NCI-H187 treated with DMSO at 0.1 percent for 48 hours (cell line): ENCODE results near the gene CASS4.
A peak's percentile ranks its signal among the peaks of the same experiment; 100 is the strongest.

Experiments
- DNase-seq: peaks from one replicate; lab custom pipeline; 2025; lab: John Stamatoyannopoulos, UW

CASS4 gene

GRCh38 chr20:56445130-56445529, 33.1 kb downstream of the CASS4 start:
- no peak for DNase-seq

- DNase-seq, result no peak
Observed at GRCh38 chr20:56445540-56445939, 33.5 kb downstream of the CASS4 start.

GRCh38 chr20:56447227-56447626, 35.2 kb downstream of the CASS4 start:
- DNase-seq, result no peak

- DNase-seq, result no peak
Observed at GRCh38 chr20:56449459-56449858, 37.4 kb downstream of the CASS4 start.

- no peak for DNase-seq
Observed at GRCh38 chr20:56451056-56451765, 39.2 kb downstream of the CASS4 start.

- DNase-seq, result no peak
Observed at GRCh38 chr20:56453352-56453751, 41.3 kb downstream of the CASS4 start.

- no peak for DNase-seq
Observed at GRCh38 chr20:56454754-56455153, 42.7 kb downstream of the CASS4 start.

- no peak for DNase-seq
Observed at GRCh38 chr20:56458206-56458821, 46.3 kb downstream of the CASS4 start.

- no peak for DNase-seq
Observed at GRCh38 chr20:56460459-56460858, 48.4 kb downstream of the CASS4 start.

- DNase-seq, result no peak
Observed at GRCh38 chr20:56461576-56461975, 49.5 kb downstream of the CASS4 start.

- no peak for DNase-seq
Observed at GRCh38 chr20:56463428-56463827, 51.4 kb downstream of the CASS4 start.

- no peak for DNase-seq
Observed at GRCh38 chr20:56465997-56466396, 53.9 kb downstream of the CASS4 start.

GRCh38 chr20:56467968-56468315, 55.9 kb downstream of the CASS4 start:
- no peak for DNase-seq

- peak; percentile 50 for DNase-seq
Observed at GRCh38 chr20:56468316-56469076, 56.4 kb downstream of the CASS4 start, which contains the start of gene RTF2. RTF2 (plus strand) TSS chr20:56468627; CDS start chr20:56468698, 71 bp downstream.

GRCh38 chr20:56469077-56469449, 57.0 kb downstream of the CASS4 start:
- no peak for DNase-seq

- no peak for DNase-seq
Observed at GRCh38 chr20:56483970-56484369, 71.9 kb downstream of the CASS4 start.

- no peak for DNase-seq
Observed at GRCh38 chr20:56487216-56487615, 75.2 kb downstream of the CASS4 start.

- DNase-seq, result no peak
Observed at GRCh38 chr20:56488566-56488965, 76.5 kb downstream of the CASS4 start.

- no peak for DNase-seq
Observed at GRCh38 chr20:56501116-56501515, 89.1 kb downstream of the CASS4 start.

- DNase-seq, result no peak
Observed at GRCh38 chr20:56503916-56504315, 91.9 kb downstream of the CASS4 start.

- no peak for DNase-seq
Observed at GRCh38 chr20:56504373-56505005, 92.4 kb downstream of the CASS4 start.

- no peak for DNase-seq
Observed at GRCh38 chr20:56506103-56506502, 94.0 kb downstream of the CASS4 start.
